H9 (cell line): ENCODE data around the gene SHMT2. TPM values are rescaled to one million over a fixed set of nuclear protein-coding genes. Genes with fewer than 3 reads are reported as not detected.

Source experiments
- DNase-seq: peaks from one replicate; pipeline ENCODE4 v3.0.0-alpha.2; 2017
- H2AFZ ChIP-seq: one replicate; pipeline ENCODE4 v1.6.1; 2013; ENCODE audit warnings: mild to moderate bottlenecking, low read length, control low read depth, moderate library complexity
- H2AK5ac ChIP-seq: 2 replicates; pipeline ENCODE4 v1.6.1; 2013; ENCODE audit warnings: low read length, control low read depth, mixed read lengths; ENCODE audit not compliant: insufficient read length
- H2BK120ac ChIP-seq: one replicate; pipeline ENCODE4 v1.6.1; 2013; ENCODE audit warnings: low read depth, mild to moderate bottlenecking, low read length, control low read depth, inconsistent platforms; ENCODE audit not compliant: poor library complexity, severe bottlenecking
- H2BK12ac ChIP-seq: 2 replicates; pipeline ENCODE4 v1.6.1; 2013; ENCODE audit warnings: low read length, control low read depth, mixed read lengths, low read depth; ENCODE audit not compliant: insufficient read length
- H2BK15ac ChIP-seq: 2 replicates; pipeline ENCODE4 v1.6.1; 2013; ENCODE audit warnings: low read depth, low read length, control low read depth
- H2BK20ac ChIP-seq: one replicate; pipeline ENCODE4 v1.6.1; 2013; ENCODE audit warnings: low read depth, mild to moderate bottlenecking, low read length, control low read depth, inconsistent platforms; ENCODE audit not compliant: poor library complexity, severe bottlenecking
- H2BK5ac ChIP-seq: 2 replicates; pipeline ENCODE4 v1.6.1; 2013; ENCODE audit warnings: low read length, control low read depth, mixed read lengths; ENCODE audit not compliant: insufficient read length
- H3K14ac ChIP-seq: 2 replicates; pipeline ENCODE4 v1.6.1; 2013; ENCODE audit warnings: low read length, control low read depth; ENCODE audit not compliant: insufficient read depth
- H3K18ac ChIP-seq: 2 replicates; pipeline ENCODE4 v1.6.1; 2013; ENCODE audit warnings: low read depth, mild to moderate bottlenecking, mixed read lengths, low read length, control low read depth; ENCODE audit not compliant: insufficient read length
- H3K23ac ChIP-seq: 2 replicates; pipeline ENCODE4 v1.6.1; 2013; ENCODE audit warnings: low read length, control low read depth, mixed read lengths, low read depth; ENCODE audit not compliant: insufficient read length
- H3K23me2 ChIP-seq: 2 replicates; pipeline ENCODE4 v1.6.1; 2013; ENCODE audit warnings: low read depth, mild to moderate bottlenecking, mixed read lengths, low read length, control low read depth; ENCODE audit not compliant: insufficient read length, poor library complexity, severe bottlenecking
- H3K27ac ChIP-seq: 2 replicates; pipeline ENCODE4 v1.5.1; 2013; ENCODE audit warnings: low read length, control low read depth, mixed read lengths, low read depth; ENCODE audit not compliant: insufficient read length
- H3K27me3 ChIP-seq: 2 replicates; pipeline ENCODE4 v1.6.1; 2013; ENCODE audit warnings: low read length, control low read depth, inconsistent platforms; ENCODE audit not compliant: insufficient read depth
- H3K4ac ChIP-seq: 2 replicates; pipeline ENCODE4 v1.6.1; 2013; ENCODE audit warnings: low read depth, mild to moderate bottlenecking, control low read depth, inconsistent platforms, low read length, moderate library complexity
- H3K4me1 ChIP-seq: 2 replicates; pipeline ENCODE4 v1.6.1; 2013; ENCODE audit warnings: low read length, control low read depth, inconsistent platforms; ENCODE audit not compliant: insufficient read depth
- H3K4me2 ChIP-seq: 2 replicates; pipeline ENCODE4 v1.6.1; 2013; ENCODE audit warnings: low read length, control low read depth, mixed read lengths; ENCODE audit not compliant: insufficient read length, insufficient read depth
- H3K56ac ChIP-seq: 2 replicates; pipeline ENCODE4 v1.6.1; 2013; ENCODE audit warnings: low read depth, mild to moderate bottlenecking, mixed read lengths, low read length, control low read depth; ENCODE audit not compliant: insufficient read length
- H3K79me1 ChIP-seq: 2 replicates; pipeline ENCODE4 v1.6.1; 2013; ENCODE audit warnings: low read depth, mild to moderate bottlenecking, moderate library complexity, low read length, control low read depth, inconsistent platforms; ENCODE audit not compliant: insufficient read depth, poor library complexity, severe bottlenecking
- H3K79me2 ChIP-seq: 2 replicates; pipeline ENCODE4 v1.6.1; 2013; ENCODE audit warnings: low read length, control low read depth, inconsistent platforms; ENCODE audit not compliant: insufficient read depth
- H3K9ac ChIP-seq: 2 replicates; pipeline ENCODE4 v1.6.1; 2013; ENCODE audit warnings: low read length, control low read depth, mixed read lengths; ENCODE audit not compliant: insufficient read length; ENCODE audit errors: extremely low read depth
- H3K9me3 ChIP-seq: one replicate; pipeline ENCODE4 v1.6.1; 2013; ENCODE audit warnings: low read depth, low read length, inconsistent platforms; ENCODE audit not compliant: control insufficient read depth
- H3T11ph ChIP-seq: one replicate; pipeline ENCODE4 v1.6.1; 2013; ENCODE audit warnings: mild to moderate bottlenecking, low read length, control low read depth, inconsistent platforms
- H4K20me1 ChIP-seq: one replicate; pipeline ENCODE4 v1.6.1; 2013; ENCODE audit not compliant: control insufficient read depth, insufficient read length, insufficient read depth
- H4K5ac ChIP-seq: 2 replicates; pipeline ENCODE4 v1.6.1; 2013; ENCODE audit warnings: low read depth, mild to moderate bottlenecking, mixed read lengths, low read length, control low read depth; ENCODE audit not compliant: insufficient read length
- H4K8ac ChIP-seq: replicated peaks from 2 replicates; pipeline ENCODE4 v1.6.1; 2013; ENCODE audit warnings: low read length, control low read depth, mixed read lengths, low read depth; ENCODE audit not compliant: insufficient read length
- H4K91ac ChIP-seq: 2 replicates; pipeline ENCODE4 v1.6.1; 2013; ENCODE audit warnings: low read depth, mild to moderate bottlenecking, moderate library complexity, mixed read lengths, low read length, control low read depth; ENCODE audit not compliant: insufficient read length
- H3K27ac Mint-ChIP-seq, 3 experiments: 2 replicates in 2 of 3; 3 replicates in 1 of 3; pipeline ENCODE4 v1.8.0; 2020 to 2021; ENCODE audit warnings: mixed read lengths in 3 of 3, mild to moderate bottlenecking in 1 of 3, moderate library complexity in 1 of 3
- H3K27me3 Mint-ChIP-seq: 2 replicates; pipeline ENCODE4 v1.8.0; 2021; ENCODE audit warnings: low read depth, mild to moderate bottlenecking, moderate library complexity, mixed read lengths
- H3K36me3 Mint-ChIP-seq, 3 experiments: 2 replicates in 2 of 3; 3 replicates in 1 of 3; pipeline ENCODE4 v1.8.0; 2020 to 2021; ENCODE audit warnings: low read depth in 3 of 3, mixed read lengths in 3 of 3; ENCODE audit not compliant: insufficient read depth in 1 of 3
- H3K4me1 Mint-ChIP-seq, 2 experiments: 2 replicates each; pipeline ENCODE4 v1.8.0; 2020; ENCODE audit warnings: mixed read lengths in 2 of 2
- H3K4me3 Mint-ChIP-seq, 2 experiments: 2 replicates in 1 of 2; 3 replicates in 1 of 2; pipeline ENCODE4 v1.8.0; 2020 to 2021; ENCODE audit warnings: mild to moderate bottlenecking in 2 of 2, mixed read lengths in 2 of 2, moderate library complexity in 1 of 2
- H3K9me3 Mint-ChIP-seq, 2 experiments: 2 replicates in 1 of 2; 3 replicates in 1 of 2; pipeline ENCODE4 v1.8.0; 2020; ENCODE audit warnings: mild to moderate bottlenecking in 2 of 2, mixed read lengths in 2 of 2, moderate library complexity in 1 of 2
- CTCF ChIP-seq: fragments of 200-600 bp; sonication (generic); conservative IDR thresholded peaks from 3 replicates; pipeline ENCODE4 v1.8.0; 2021; ENCODE audit warnings: antibody characterized with exemption, mild to moderate bottlenecking
- WGBS: extraction: QIAGEN DNeasy Blood & Tissue Kit; methylation state at CpG from one replicate; pipeline ENCODE4 v1.1.7; 2013; ENCODE audit warnings: missing lambda C conversion rate, low lambda C conversion rate, mixed read lengths; ENCODE audit not compliant: insufficient read length; ENCODE audit errors: extremely low coverage; 5-methylcytosine and 5-hydroxymethylcytosine counted together
- total RNA-seq: library from RNA; stranded (reverse); gene quantifications from 2 replicates; pipeline ENCODE4 v1.2.1, GENCODE V29; 2021

SHMT2 gene
- total RNA-seq, 1 experiment from 2014 or later: 260 TPM

GRCh38 chr12:57242329-57242690 is 12.8 kb downstream of the SHMT2 start:
- peaks cover 0 to 3% (median 2%) of the 10 kb centered on the region in 3 experiments; a peak in 2 of 7 replicates for H3K36me3 Mint-ChIP-seq
- Histone ChIP-seq H2BK12ac (no peak overlapping the region), H3T11ph (no peak overlapping the region), H4K91ac (no peak overlapping the region), H3K56ac (no peak overlapping the region), H4K5ac (no peak overlapping the region), H3K23me2 (peaks cover 29% of the 10 kb centered on the region), H3K4me2 (peak overlapping the region; percentile 44), H3K18ac (no peak overlapping the region), H3K4me1 (0 out of 2 replicates have a peak, but pooled peaks cover 4% of the 10 kb centered on the region), H3K9ac (no peak overlapping the region), H4K8ac (no peak overlapping the region), H2BK20ac (no peak overlapping the region), H2BK15ac (no peak overlapping the region), H2BK5ac (no peak overlapping the region), H3K79me2 (no peaks in the 10 kb centered on the region), H4K20me1 (no peaks in the 10 kb centered on the region), H3K27me3 (peaks cover 42% of the 10 kb centered on the region), H3K9me3 (no peaks in the 10 kb centered on the region), H2AK5ac (no peak overlapping the region), H3K23ac (no peak overlapping the region), H3K4ac (no peak overlapping the region), H3K79me1 (no peaks in the 10 kb centered on the region), H3K27ac (no peak overlapping the region), H2BK120ac (no peak overlapping the region), H3K14ac (no peak overlapping the region), H2AFZ (no peak overlapping the region)
- no peak overlapping the region; a peak in 1 of 7 replicates for H3K27ac Mint-ChIP-seq
- no peak for DNase-seq
- H3K4me3 Mint-ChIP-seq: peak overlapping the region; percentile 74 to 84
- no peaks in the 10 kb centered on the region for H3K9me3 Mint-ChIP-seq
- WGBS: no CpG with 5 or more reads among the region's 18 CpGs
- TF ChIP-seq CTCF: no peak
- H3K27me3 Mint-ChIP-seq: peaks cover 72% of the 10 kb centered on the region
- H3K4me1 Mint-ChIP-seq: peaks cover 55 to 66% of the 10 kb centered on the region in 2 experiments
